Psoas muscle (tissue), 8 donors: ENCODE measurements around the gene PTGDS. TPM values are rescaled to one million over a fixed set of nuclear protein-coding genes. Genes with fewer than 3 reads are reported as not detected.

ENCODE experiments used
- ATAC-seq, 4 donors: fragments of 200-7000 bp; cut with Tn5 transposase; one replicate each; pipeline ENCODE4 v1.9.1; 2020; ENCODE audit warnings: moderate library complexity in 3 of 4, mild to moderate bottlenecking in 2 of 4
- DNase-seq, 2 donors: peaks; one replicate each; pipeline ENCODE4 v3.0.0-alpha.2; 2020
- H3K27ac ChIP-seq: fragments of 200-600 bp; one replicate; pipeline ENCODE4 v1.8.0; 2022
- H3K27me3 ChIP-seq, 3 donors: fragments of 200-600 bp in 1 of 3; one replicate each; pipeline versions ENCODE4 v1.6.1 to v1.8.0; 2013 to 2022; ENCODE audit warnings: low read length in 2 of 3, mild to moderate bottlenecking in 2 of 3, moderate library complexity in 1 of 3; ENCODE audit not compliant: insufficient read depth in 3 of 3
- H3K36me3 ChIP-seq, 2 donors: fragments of 200-600 bp in 1 of 2; one replicate each; pipeline versions ENCODE4 v1.6.1 to v1.8.0; 2013 to 2022; ENCODE audit warnings: low read depth in 1 of 2, mild to moderate bottlenecking in 1 of 2, moderate library complexity in 1 of 2; ENCODE audit not compliant: insufficient read depth in 1 of 2
- H3K4me1 ChIP-seq: fragments of 200-600 bp; one replicate; pipeline ENCODE4 v1.8.0; 2022
- H3K4me3 ChIP-seq: fragments of 200-600 bp; one replicate; pipeline ENCODE4 v1.8.0; 2022; ENCODE audit warnings: mild to moderate bottlenecking
- H3K9me3 ChIP-seq: fragments of 200-600 bp; one replicate; pipeline ENCODE4 v1.8.0; 2022
- WGBS, 3 donors: extraction: QIAGEN DNeasy Blood & Tissue Kit; methylation state at CpG; one replicate each; pipeline versions ENCODE4 v1.1.6 to v1.1.7; 2013; 5-methylcytosine and 5-hydroxymethylcytosine counted together
- intact Hi-C, 2 donors: fragments of 100-400 bp; cut with DNase I; formaldehyde crosslinking; loops; one replicate each; pipeline versions ENCODE4 v1.11.0 to v1.14.2; 2022
- polyA plus RNA-seq, 3 donors: library from polyadenylated mRNA; stranded (reverse); fragments of 200-250 nt; gene quantifications; one replicate each; pipeline ENCODE4 v1.2.3, GENCODE V29; 2013
- total RNA-seq, 4 donors: library from RNA; stranded (reverse); fragmentation: NEBNext Ultra II Directional in 2 of 4; extraction: Animal tissue kit (Norgen Biotek cat#: 25700) in 2 of 4; gene quantifications; one replicate each; pipeline versions ENCODE4 v1.2.1 to v1.2.4, GENCODE V29; 2021 to 2023
- TF ChIP-seq, protein P1 (sequence below): fragments of 200-600 bp; IDR thresholded peaks from one replicate; pipeline ENCODE4 v1.8.0; 2022; ENCODE audit warnings: antibody characterized with exemption
- donor health status: healthy with polysubstance abuse.
- donor health status: DM: no; HTN: no; CAD: no; lungs with moderate emphysema.
- donor health status: Bipolar disorder and iron deficiency.
- donor health status: healthy.
- donor health status: DM: yes; HTN: yes; CAD: no.
- donor health status: DM: no; HTN: no; CAD: no.
- donor health status: DM: no; HTN: no; CAD: no.
- donor health status: DM: yes; HTN: yes; CAD: no.

The PTGDS gene
- total and polyA plus RNA-seq, 7 donors = 23.3 to 130 (median 37.9) TPM

DNA sequence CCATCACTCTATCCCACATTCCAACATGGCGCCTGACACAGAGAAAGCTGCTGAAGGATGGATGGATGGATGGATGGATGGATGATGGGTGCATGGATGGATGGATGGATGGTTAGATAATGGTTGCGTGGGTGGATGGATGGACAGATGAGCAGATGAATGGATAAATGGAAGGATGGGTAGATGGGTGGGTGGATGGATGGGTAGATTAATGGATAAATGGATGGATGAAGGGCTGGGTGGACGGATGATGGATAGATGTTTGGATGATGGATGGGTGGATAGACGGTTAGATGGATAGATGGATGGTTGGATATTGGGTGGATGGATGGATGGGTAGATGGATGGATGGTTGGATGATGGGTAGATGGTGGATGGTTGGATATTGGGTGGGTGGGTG, 20.7 kb upstream of the PTGDS start:
- no peak for DNase-seq
- no peaks in the 10 kb centered on the region for H3K36me3 ChIP-seq
- TF ChIP-seq, protein P1, sequence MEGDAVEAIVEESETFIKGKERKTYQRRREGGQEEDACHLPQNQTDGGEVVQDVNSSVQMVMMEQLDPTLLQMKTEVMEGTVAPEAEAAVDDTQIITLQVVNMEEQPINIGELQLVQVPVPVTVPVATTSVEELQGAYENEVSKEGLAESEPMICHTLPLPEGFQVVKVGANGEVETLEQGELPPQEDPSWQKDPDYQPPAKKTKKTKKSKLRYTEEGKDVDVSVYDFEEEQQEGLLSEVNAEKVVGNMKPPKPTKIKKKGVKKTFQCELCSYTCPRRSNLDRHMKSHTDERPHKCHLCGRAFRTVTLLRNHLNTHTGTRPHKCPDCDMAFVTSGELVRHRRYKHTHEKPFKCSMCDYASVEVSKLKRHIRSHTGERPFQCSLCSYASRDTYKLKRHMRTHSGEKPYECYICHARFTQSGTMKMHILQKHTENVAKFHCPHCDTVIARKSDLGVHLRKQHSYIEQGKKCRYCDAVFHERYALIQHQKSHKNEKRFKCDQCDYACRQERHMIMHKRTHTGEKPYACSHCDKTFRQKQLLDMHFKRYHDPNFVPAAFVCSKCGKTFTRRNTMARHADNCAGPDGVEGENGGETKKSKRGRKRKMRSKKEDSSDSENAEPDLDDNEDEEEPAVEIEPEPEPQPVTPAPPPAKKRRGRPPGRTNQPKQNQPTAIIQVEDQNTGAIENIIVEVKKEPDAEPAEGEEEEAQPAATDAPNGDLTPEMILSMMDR = no peak
- no peaks in the 10 kb centered on the region for H3K4me1 ChIP-seq
- peaks cover 0 to 5% (median 0%) of the 10 kb centered on the region in 3 donors for H3K27me3 ChIP-seq
- intact Hi-C loops = no loop called here
- H3K27ac ChIP-seq = no peak overlapping the region
- WGBS, 3 donors = 96 to 98% (median 98%) methylated on average over 4 of the region's 4 CpGs
- ATAC-seq = no peak
- H3K4me3 ChIP-seq = no peak overlapping the region
- no peaks in the 10 kb centered on the region for H3K9me3 ChIP-seq

DNA sequence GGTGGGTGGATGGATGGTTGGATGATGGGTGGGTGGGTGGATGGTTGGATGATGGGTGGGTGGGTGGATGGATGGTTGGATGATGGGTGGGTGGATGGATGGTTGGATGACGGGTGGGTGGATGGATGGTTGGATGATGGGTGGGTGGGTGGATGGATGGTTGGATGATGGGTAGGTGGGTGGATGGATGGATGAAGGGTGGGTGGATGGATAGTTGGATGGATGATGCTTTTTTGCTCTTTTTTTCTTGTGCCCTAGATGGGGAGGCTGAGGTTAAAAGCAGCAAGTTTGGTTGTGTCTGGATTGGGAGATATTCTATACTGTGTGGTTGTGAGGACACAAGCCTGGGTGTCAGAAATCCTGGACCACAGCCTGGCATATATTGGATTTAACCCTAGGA, 19.8 kb upstream of the PTGDS start:
- Histone ChIP-seq H3K27me3 (peaks cover 0 to 5% (median 0%) of the 10 kb centered on the region in 3 donors), H3K9me3 (no peaks in the 10 kb centered on the region), H3K4me1 (no peaks in the 10 kb centered on the region), H3K36me3 (no peaks in the 10 kb centered on the region), H3K4me3 (no peak overlapping the region), H3K27ac (no peak overlapping the region)
- 92 to 100% (median 100%) methylated on average over 1 of the region's 1 CpG for WGBS, 3 donors
- no peak for DNase-seq
- intact Hi-C loops = no loop called here
- ATAC-seq = no peak
- TF ChIP-seq, protein P1 = no peak

DNA sequence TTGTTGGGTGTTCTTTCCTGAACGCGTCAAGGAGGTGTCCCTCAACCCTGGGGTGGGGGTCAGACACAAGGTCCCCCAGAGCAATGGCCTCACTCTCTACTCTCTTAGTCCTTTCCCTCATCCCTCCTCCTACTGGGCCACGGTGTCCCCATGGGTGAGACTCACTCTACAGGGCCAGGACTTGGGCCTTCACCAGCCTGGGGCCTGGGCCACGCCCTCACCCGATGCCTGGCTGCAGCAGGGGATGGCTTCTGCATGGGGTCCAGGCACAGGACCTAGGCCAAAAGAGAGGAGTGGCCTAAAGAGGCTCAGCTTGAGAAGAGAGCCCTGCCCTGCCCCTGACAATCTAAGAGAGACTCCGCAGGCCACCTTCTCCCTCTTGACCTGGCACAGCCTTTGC, 19.4 kb upstream of the PTGDS start:
- Histone ChIP-seq H3K36me3 (no peaks in the 10 kb centered on the region), H3K4me1 (no peaks in the 10 kb centered on the region), H3K9me3 (no peaks in the 10 kb centered on the region), H3K27ac (no peak overlapping the region), H3K27me3 (peaks cover 0 to 5% (median 0%) of the 10 kb centered on the region in 3 donors), H3K4me3 (no peak overlapping the region)
- TF ChIP-seq, protein P1 = no peak
- intact Hi-C loops = no loop called here
- DNase-seq = no peak
- WGBS, 3 donors = 82 to 95% (median 85%) methylated on average over 6 of the region's 6 CpGs
- no peak for ATAC-seq

DNA sequence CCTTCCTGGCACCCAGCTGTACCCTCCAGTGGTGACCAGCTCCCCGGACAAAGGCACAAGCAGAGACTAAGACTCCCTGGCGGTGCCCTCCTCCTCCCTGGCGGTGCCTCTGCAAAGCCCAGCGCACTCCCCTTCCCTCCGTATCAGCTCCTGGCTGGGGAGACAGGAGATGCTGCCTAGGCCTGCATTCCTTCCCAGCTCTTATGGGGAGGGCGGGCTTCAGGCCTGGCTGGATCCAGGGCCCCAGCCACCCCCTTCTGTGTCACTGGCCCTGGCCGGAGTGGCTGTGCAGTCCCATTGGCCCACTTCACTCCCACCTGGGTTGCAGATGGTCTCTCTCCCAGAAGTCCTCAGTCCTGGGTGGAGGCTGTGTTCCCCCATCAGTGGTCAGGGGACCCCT, 18.8 kb upstream of the PTGDS start:
- WGBS, 3 donors = 83 to 91% (median 90%) methylated on average over 4 to 7 of the region's 7 CpGs
- DNase-seq (no peak), ATAC-seq (no peak)
- H3K27ac ChIP-seq = no peak overlapping the region
- H3K27me3 ChIP-seq = peaks cover 0 to 5% (median 0%) of the 10 kb centered on the region in 3 donors
- TF ChIP-seq, protein P1 = no peak
- H3K36me3 ChIP-seq = no peaks in the 10 kb centered on the region
- no peaks in the 10 kb centered on the region for H3K4me1 ChIP-seq
- H3K9me3 ChIP-seq = no peaks in the 10 kb centered on the region
- no peak overlapping the region for H3K4me3 ChIP-seq
- intact Hi-C loops = no loop called here
